Lower leg skin (tissue), 3 donors: Measurements from ENCODE around the gene DLST.

ENCODE experiments used
- CTCF ChIP-seq, 3 donors: fragments of 450-650 bp; IDR thresholded peaks; one replicate each; pipeline ENCODE4 v1.5.1; 2016; ENCODE audit warnings: antibody characterized with exemption in 3 of 3, mild to moderate bottlenecking in 3 of 3, moderate library complexity in 2 of 3
- POLR2A ChIP-seq, 2 donors: fragments of 450-650 bp; IDR thresholded peaks; one replicate each; pipeline ENCODE4 v1.6.1; 2016 to 2017; ENCODE audit warnings: antibody characterized with exemption in 2 of 2, mild to moderate bottlenecking in 1 of 2, moderate library complexity in 1 of 2

- TF ChIP-seq CTCF (IDR thresholded peaks at IDR 0.05) (no peak), POLR2A (IDR thresholded peaks at IDR 0.05) (no peak)
Measured at GRCh38 chr14:74881431-74882102, at the start of gene DLST.
